GM12874 (cell line): ENCODE data around the gene EIF2B2.

Source experiments
- CTCF ChIP-seq: IDR thresholded peaks from 2 replicates; pipeline ENCODE4 v1.5.1; 2011; ENCODE audit warnings: low read depth, mild to moderate bottlenecking, control low read depth, low read length, moderate library complexity; ENCODE audit not compliant: insufficient read depth

EIF2B2 gene

GRCh38 chr14:74974364-74975058 lies 28.2 kb upstream of the EIF2B2 start:
- TF ChIP-seq CTCF = no peak

GRCh38 chr14:74975059-74975810 lies 27.5 kb upstream of the EIF2B2 start:
- no peak for TF ChIP-seq CTCF

GRCh38 chr14:74976264-74977113 lies 26.2 kb upstream of the EIF2B2 start:
- no peak for TF ChIP-seq CTCF

- no peak for TF ChIP-seq CTCF
Measured at GRCh38 chr14:74977164-74977900, 25.4 kb upstream of the EIF2B2 start.

GRCh38 chr14:74977901-74978385 lies 24.8 kb upstream of the EIF2B2 start:
- no peak for TF ChIP-seq CTCF

GRCh38 chr14:74978416-74978947 lies 24.2 kb upstream of the EIF2B2 start:
- no peak for TF ChIP-seq CTCF

GRCh38 chr14:74979029-74979428 lies 23.7 kb upstream of the EIF2B2 start:
- TF ChIP-seq CTCF = no peak
